Thoracic aorta (tissue), 2 donors: ENCODE data around the gene CD300LD. TPM values are rescaled to one million over a fixed set of nuclear protein-coding genes. Genes with fewer than 3 reads are reported as not detected.

Experiments
- ATAC-seq: fragments of 150-250 bp; one replicate; pipeline ENCODE4 v1.8.0; 2017; ENCODE audit warnings: low read depth; ENCODE audit not compliant: insufficient number of reproducible peaks, low FRiP score
- DNase-seq: peaks from one replicate; pipeline ENCODE4 v3.0.0-alpha.2; 2020; ENCODE audit warnings: low spot score
- H3K27ac ChIP-seq, 2 donors: fragments of 200-600 bp; sonication (generic); 1 replicate in 1 of 2; 2 replicates in 1 of 2; pipeline ENCODE4 v1.5.1; 2016; ENCODE audit warnings: mild to moderate bottlenecking in 2 of 2, moderate library complexity in 2 of 2
- H3K27me3 ChIP-seq: fragments of 200-600 bp; sonication (generic); replicated peaks from 2 replicates; pipeline ENCODE4 v1.6.0; 2016; ENCODE audit warnings: mild to moderate bottlenecking; ENCODE audit not compliant: insufficient read depth
- H3K36me3 ChIP-seq: fragments of 200-600 bp; sonication (generic); one replicate; pipeline ENCODE4 v1.5.1; 2016
- H3K4me1 ChIP-seq, 2 donors: fragments of 200-600 bp; sonication (generic); 1 replicate in 1 of 2; 2 replicates in 1 of 2; pipeline versions ENCODE4 v1.5.1 to v1.6.0; 2016; ENCODE audit warnings: low read depth in 2 of 2, mild to moderate bottlenecking in 1 of 2; ENCODE audit not compliant: control insufficient read depth in 1 of 2
- H3K4me3 ChIP-seq: fragments of 200-600 bp; sonication (generic); 2 replicates; pipeline ENCODE4 v1.5.1; 2016; ENCODE audit warnings: mild to moderate bottlenecking
- H3K9me3 ChIP-seq: fragments of 200-600 bp; sonication (generic); 2 replicates; pipeline ENCODE4 v1.5.1; 2016
- total RNA-seq, 2 donors: library from RNA; depleted of rRNA; stranded (reverse); fragments of >200 nt; gene quantifications; one replicate each; pipeline versions ENCODE4 v1.1.0 to v1.2.3, GENCODE V29; 2016
- TF ChIP-seq, protein P1 (sequence below): fragments of 200-600 bp; sonication (generic); IDR thresholded peaks from one replicate; pipeline ENCODE4 v1.5.1; 2019; ENCODE audit warnings: antibody characterized with exemption

CD300LD gene
- total RNA-seq, 2 donors from 2014 or later = not detected

DNA sequence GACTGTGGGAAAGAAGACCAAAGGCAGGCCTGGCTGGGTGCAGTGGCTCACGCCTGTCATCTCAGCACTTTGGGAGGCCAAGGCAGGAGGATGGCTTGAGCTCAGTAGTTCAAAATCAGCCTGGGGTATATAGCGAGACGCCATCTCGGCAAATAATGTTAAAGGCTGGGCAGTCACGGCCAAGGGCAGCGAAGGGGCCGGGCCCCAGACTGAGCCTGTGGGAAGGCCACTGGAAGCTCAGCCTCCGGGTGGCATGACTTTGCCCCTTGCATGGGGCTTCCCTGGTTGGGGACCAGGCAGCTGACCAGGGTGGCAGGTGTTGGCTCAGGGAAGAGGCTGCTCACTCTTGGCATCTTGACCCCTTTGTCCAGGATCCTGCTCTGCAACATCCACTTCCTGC, 14.0 kb upstream of the CD300LD start:
- ATAC-seq = no peak
- no peak for DNase-seq
- Histone ChIP-seq H3K4me3 (no peak overlapping the region), H3K27ac (no peak overlapping the region), H3K36me3 (no peaks in the 10 kb centered on the region), H3K9me3 (no peaks in the 10 kb centered on the region), H3K4me1 (peaks cover 0 to 6% of the 10 kb centered on the region in 2 donors), H3K27me3 (no peaks in the 10 kb centered on the region)
- TF ChIP-seq, protein P1, sequence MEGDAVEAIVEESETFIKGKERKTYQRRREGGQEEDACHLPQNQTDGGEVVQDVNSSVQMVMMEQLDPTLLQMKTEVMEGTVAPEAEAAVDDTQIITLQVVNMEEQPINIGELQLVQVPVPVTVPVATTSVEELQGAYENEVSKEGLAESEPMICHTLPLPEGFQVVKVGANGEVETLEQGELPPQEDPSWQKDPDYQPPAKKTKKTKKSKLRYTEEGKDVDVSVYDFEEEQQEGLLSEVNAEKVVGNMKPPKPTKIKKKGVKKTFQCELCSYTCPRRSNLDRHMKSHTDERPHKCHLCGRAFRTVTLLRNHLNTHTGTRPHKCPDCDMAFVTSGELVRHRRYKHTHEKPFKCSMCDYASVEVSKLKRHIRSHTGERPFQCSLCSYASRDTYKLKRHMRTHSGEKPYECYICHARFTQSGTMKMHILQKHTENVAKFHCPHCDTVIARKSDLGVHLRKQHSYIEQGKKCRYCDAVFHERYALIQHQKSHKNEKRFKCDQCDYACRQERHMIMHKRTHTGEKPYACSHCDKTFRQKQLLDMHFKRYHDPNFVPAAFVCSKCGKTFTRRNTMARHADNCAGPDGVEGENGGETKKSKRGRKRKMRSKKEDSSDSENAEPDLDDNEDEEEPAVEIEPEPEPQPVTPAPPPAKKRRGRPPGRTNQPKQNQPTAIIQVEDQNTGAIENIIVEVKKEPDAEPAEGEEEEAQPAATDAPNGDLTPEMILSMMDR = no peak

DNA sequence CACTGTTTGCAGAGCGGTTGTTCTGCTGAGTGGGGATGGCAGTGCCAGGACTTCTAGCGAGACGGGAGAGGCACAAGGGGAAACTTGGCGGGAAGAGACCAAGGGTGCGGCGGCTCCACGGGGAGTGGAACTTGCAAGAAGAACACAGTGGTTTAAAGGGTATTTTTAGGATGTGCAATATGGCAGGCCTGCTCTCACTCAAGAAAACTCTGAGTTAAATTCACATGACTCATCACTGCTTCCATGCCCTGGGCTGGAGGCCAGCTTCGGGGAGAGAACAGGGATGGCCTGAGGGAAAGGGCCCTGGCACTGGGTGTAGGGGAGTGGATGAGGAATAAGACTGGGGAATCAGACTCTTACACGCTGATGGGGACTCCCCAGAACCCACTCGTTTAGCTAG, 13.3 kb upstream of the CD300LD start:
- Histone ChIP-seq H3K4me1 (peaks cover 0 to 6% of the 10 kb centered on the region in 2 donors), H3K36me3 (no peaks in the 10 kb centered on the region), H3K27ac (no peak overlapping the region), H3K27me3 (no peaks in the 10 kb centered on the region), H3K9me3 (no peaks in the 10 kb centered on the region), H3K4me3 (no peak overlapping the region)
- TF ChIP-seq, protein P1 = no peak
- DNase-seq (no peak), ATAC-seq (peak; percentile 30)

DNA sequence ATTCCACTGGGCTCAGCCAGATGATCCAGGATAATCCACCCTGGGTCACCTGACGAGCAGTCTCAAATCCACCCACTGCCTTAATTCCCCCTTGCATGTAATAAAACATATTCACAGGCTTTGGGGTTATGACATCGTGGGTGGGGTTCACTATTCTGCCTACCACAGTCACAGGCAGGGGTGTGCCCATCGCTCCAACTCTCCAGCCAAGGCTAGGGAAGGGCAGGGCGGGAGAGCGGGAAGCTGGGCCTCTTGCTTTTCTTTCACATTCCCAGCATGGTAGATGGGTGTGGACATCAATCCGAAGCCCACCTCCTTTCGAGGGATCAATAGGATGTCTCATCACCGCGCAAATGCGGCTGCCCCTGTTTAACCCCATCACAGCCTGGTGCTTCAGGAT, 12.7 kb upstream of the CD300LD start:
- TF ChIP-seq, protein P1 = no peak
- H3K36me3 ChIP-seq = no peaks in the 10 kb centered on the region
- ATAC-seq (no peak), DNase-seq (no peak)
- H3K4me1 ChIP-seq = peaks cover 0 to 6% of the 10 kb centered on the region in 2 donors
- no peak overlapping the region for H3K27ac ChIP-seq
- H3K9me3 ChIP-seq = no peaks in the 10 kb centered on the region
- H3K4me3 ChIP-seq = no peak overlapping the region
- no peaks in the 10 kb centered on the region for H3K27me3 ChIP-seq

GRCh38 chr17:74604200-74604599, 12.1 kb upstream of the CD300LD start:
- DNase-seq (no peak), ATAC-seq (no peak)
- no peaks in the 10 kb centered on the region for H3K9me3 ChIP-seq
- no peak overlapping the region for H3K27ac ChIP-seq
- H3K4me3 ChIP-seq = no peak overlapping the region
- peaks cover 0 to 6% of the 10 kb centered on the region in 2 donors for H3K4me1 ChIP-seq
- H3K36me3 ChIP-seq = no peaks in the 10 kb centered on the region
- TF ChIP-seq, protein P1 = no peak
- H3K27me3 ChIP-seq = no peaks in the 10 kb centered on the region

DNA sequence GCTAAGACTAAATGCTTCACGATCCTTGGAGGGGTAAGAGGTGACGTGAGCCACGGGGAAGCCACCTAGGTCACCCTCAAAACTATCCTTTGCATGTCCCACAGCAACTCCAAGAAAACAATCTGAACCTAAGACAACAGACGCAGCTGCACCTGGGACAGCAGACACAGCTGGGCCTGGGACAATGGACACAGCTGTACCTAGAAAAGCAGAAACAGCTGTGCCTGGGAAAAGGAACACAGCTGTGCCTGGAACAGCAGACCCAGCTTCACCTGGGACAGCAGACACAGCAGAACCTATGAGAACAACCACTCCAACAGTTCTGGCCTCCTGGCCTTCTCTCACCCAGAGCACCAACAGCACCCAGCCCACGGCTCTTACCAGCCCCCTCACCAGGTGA, 11.7 kb upstream of the CD300LD start:
- H3K9me3 ChIP-seq = no peaks in the 10 kb centered on the region
- H3K27me3 ChIP-seq = no peaks in the 10 kb centered on the region
- DNase-seq (no peak), ATAC-seq (no peak)
- TF ChIP-seq, protein P1 = no peak
- H3K36me3 ChIP-seq = no peaks in the 10 kb centered on the region
- H3K27ac ChIP-seq = no peak overlapping the region
- peaks cover 0 to 6% of the 10 kb centered on the region in 2 donors for H3K4me1 ChIP-seq
- H3K4me3 ChIP-seq = no peak overlapping the region
